Measurements from ENCODE around the gene NPSR1.
"Not testable (repeated sequence)": the region's sequence is repeated elsewhere in the genome, so short reads cannot be mapped to it uniquely, and the experiment has no call there.

The NPSR1 gene

GRCh38 chr7:34839645-34840044 is 181.6 kb downstream of the NPSR1 start:
- no peak for DNase-seq

GRCh38 chr7:34840176-34840785 is 182.3 kb downstream of the NPSR1 start:
- DNase-seq: no peak

- no peak for DNase-seq
Observed at GRCh38 chr7:34841326-34841725, 183.3 kb downstream of the NPSR1 start.

GRCh38 chr7:34842782-34843181 is 184.8 kb downstream of the NPSR1 start:
- no peak for DNase-seq

- no peak for DNase-seq
Observed at GRCh38 chr7:34844406-34844805, 186.4 kb downstream of the NPSR1 start.

GRCh38 chr7:34844936-34845665 is 187.1 kb downstream of the NPSR1 start:
- no peak for DNase-seq

- no peak for DNase-seq
Observed at GRCh38 chr7:34845666-34846361, 187.8 kb downstream of the NPSR1 start.

GRCh38 chr7:34846976-34847375 is 189.0 kb downstream of the NPSR1 start:
- no peak for DNase-seq

GRCh38 chr7:34848670-34849069 is 190.7 kb downstream of the NPSR1 start:
- DNase-seq: no peak

- no peak for DNase-seq
Observed at GRCh38 chr7:34849163-34849960, 191.3 kb downstream of the NPSR1 start.

GRCh38 chr7:34849986-34850385 is 192.0 kb downstream of the NPSR1 start:
- no peak for DNase-seq

GRCh38 chr7:34850681-34851080 is 192.7 kb downstream of the NPSR1 start:
- no peak for DNase-seq

GRCh38 chr7:34851431-34851830 is 193.4 kb downstream of the NPSR1 start:
- no peak for DNase-seq

- not testable (repeated sequence) for DNase-seq
Observed at GRCh38 chr7:34858444-34858843, 200.4 kb downstream of the NPSR1 start.

- not testable (repeated sequence) for DNase-seq
Observed at GRCh38 chr7:34859281-34859680, 201.3 kb downstream of the NPSR1 start.

GRCh38 chr7:34866222-34866621 is 208.2 kb downstream of the NPSR1 start:
- not testable (repeated sequence) for DNase-seq

GRCh38 chr7:34867341-34867740 is 209.3 kb downstream of the NPSR1 start:
- not testable (repeated sequence) for DNase-seq

- not testable (repeated sequence) for DNase-seq
Observed at GRCh38 chr7:34868602-34869001, 210.6 kb downstream of the NPSR1 start.

- no peak for DNase-seq
Observed at GRCh38 chr7:34869057-34869456, 211.0 kb downstream of the NPSR1 start.

- not testable (repeated sequence) for DNase-seq
Observed at GRCh38 chr7:34870041-34870440, 212.0 kb downstream of the NPSR1 start.

GRCh38 chr7:34874329-34874728 is 216.3 kb downstream of the NPSR1 start:
- not testable (repeated sequence) for DNase-seq

GRCh38 chr7:34875481-34875880 is 217.5 kb downstream of the NPSR1 start:
- DNase-seq: no peak
